ENCODE data around the gene KRTAP5-5. TPM values are rescaled to one million over a fixed set of nuclear protein-coding genes. Genes with fewer than 3 reads are reported as not detected.
A peak's percentile ranks its signal among the peaks of the same experiment; 100 is the strongest.

KRTAP5-5 gene
- total and polyA plus RNA-seq, 4 donors, result not detected

GRCh38 chr11:1654388-1655167 lies 25.0 kb downstream of the KRTAP5-5 start:
- Histone ChIP-seq H3K9ac (ENCODE audit: low read depth in 1 of 2, low read length in 2 of 2) (peak overlapping the region in 1 of 2 donors; percentile 8), H3K4me3 (ENCODE audit: low read depth in 1 of 3, low read length in 3 of 3) (no peak overlapping the region), H3K27me3 (ENCODE audit: control insufficient read depth in 4 of 4, insufficient read depth in 4 of 4, low read length in 3 of 4) (no peaks in the 10 kb centered on the region), H3K9me3 (ENCODE audit: control insufficient read depth in 4 of 4, low read length in 3 of 4) (no peaks in the 10 kb centered on the region), H3K27ac (ENCODE audit: low read depth in 1 of 2, low read length in 2 of 2) (peak overlapping the region; percentile 76 to 89), H3K4me1 (ENCODE audit: control insufficient read depth in 4 of 4, insufficient read depth in 4 of 4, low read length in 3 of 4) (peaks cover 23 to 47% (median 42%) of the 10 kb centered on the region in 4 donors), H3K36me3 (ENCODE audit: control insufficient read depth in 4 of 4, insufficient read depth in 3 of 4, low read depth in 1 of 4, low read length in 3 of 4) (no peaks in the 10 kb centered on the region)
- TF ChIP-seq EGR1 (IDR thresholded peaks at IDR 0.05; ENCODE audit: low read depth in 2 of 2) (peak; percentile 29 to 78), HNF4G (IDR thresholded peaks at IDR 0.05) (peak; percentile 58), FOXA2 (IDR thresholded peaks at IDR 0.05) (peak; percentile 50), HNF4A (conservative IDR thresholded peaks at IDR 0.05) (peak; percentile 86 to 89), MAX (IDR thresholded peaks at IDR 0.05) (peak; percentile 90), REST (IDR thresholded peaks at IDR 0.05) (peak; percentile 72), GABPA (IDR thresholded peaks at IDR 0.05 in 1 of 2, conservative IDR thresholded peaks at IDR 0.05 in 1 of 2) (peak in 1 of 2 donors; percentile 33), RXRA (IDR thresholded peaks at IDR 0.05) (peak; percentile 96 to 97), JUND (IDR thresholded peaks at IDR 0.05) (peak in 1 of 2 donors; percentile 48), SP1 (IDR thresholded peaks at IDR 0.05) (peak; percentile 93), RAD21 (IDR thresholded peaks at IDR 0.05) (peak; percentile 59 to 68), CTCF (IDR thresholded peaks at IDR 0.05; ENCODE audit: low read depth, low read length, missing input control) (no peak), FOXA1 (IDR thresholded peaks at IDR 0.05) (no peak), NR2F2 (IDR thresholded peaks at IDR 0.05) (peak; percentile 100), YY1 (IDR thresholded peaks at IDR 0.05) (peak; percentile 62), TAF1 (conservative IDR thresholded peaks at IDR 0.05) (no peak)
- TF ChIP-seq, protein P1, sequence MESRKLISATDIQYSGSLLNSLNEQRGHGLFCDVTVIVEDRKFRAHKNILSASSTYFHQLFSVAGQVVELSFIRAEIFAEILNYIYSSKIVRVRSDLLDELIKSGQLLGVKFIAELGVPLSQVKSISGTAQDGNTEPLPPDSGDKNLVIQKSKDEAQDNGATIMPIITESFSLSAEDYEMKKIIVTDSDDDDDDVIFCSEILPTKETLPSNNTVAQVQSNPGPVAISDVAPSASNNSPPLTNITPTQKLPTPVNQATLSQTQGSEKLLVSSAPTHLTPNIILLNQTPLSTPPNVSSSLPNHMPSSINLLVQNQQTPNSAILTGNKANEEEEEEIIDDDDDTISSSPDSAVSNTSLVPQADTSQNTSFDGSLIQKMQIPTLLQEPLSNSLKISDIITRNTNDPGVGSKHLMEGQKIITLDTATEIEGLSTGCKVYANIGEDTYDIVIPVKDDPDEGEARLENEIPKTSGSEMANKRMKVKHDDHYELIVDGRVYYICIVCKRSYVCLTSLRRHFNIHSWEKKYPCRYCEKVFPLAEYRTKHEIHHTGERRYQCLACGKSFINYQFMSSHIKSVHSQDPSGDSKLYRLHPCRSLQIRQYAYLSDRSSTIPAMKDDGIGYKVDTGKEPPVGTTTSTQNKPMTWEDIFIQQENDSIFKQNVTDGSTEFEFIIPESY (IDR thresholded peaks at IDR 0.05), result no peak
- TF ChIP-seq, protein P2, sequence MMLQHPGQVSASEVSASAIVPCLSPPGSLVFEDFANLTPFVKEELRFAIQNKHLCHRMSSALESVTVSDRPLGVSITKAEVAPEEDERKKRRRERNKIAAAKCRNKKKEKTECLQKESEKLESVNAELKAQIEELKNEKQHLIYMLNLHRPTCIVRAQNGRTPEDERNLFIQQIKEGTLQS (IDR thresholded peaks at IDR 0.05), result no peak
- 33% methylated on average over 21 of the region's 21 CpGs for WGBS
- peak; percentile 66 for DNase-seq (ENCODE audit: low spot score)
